GM23338 (cell line): Measurements from ENCODE around the gene IL11.

Experiments used
- CREB1 ChIP-seq: fragments of 250-450 bp; sonication (Bioruptor Pico); IDR thresholded peaks from 2 replicates; pipeline ENCODE4 v1.5.0; 2020; ENCODE audit warnings: low read depth, mild to moderate bottlenecking, moderate library complexity
- CTCF ChIP-seq, 2 experiments: fragments of 200-600 bp in 1 of 2; sonication (generic) in 1 of 2; conservative IDR thresholded peaks; 2 replicates each; pipeline versions ENCODE4 v1.5.1 to v1.6.1; 2016 to 2017; ENCODE audit warnings: antibody characterized with exemption in 2 of 2, low read depth in 2 of 2, mild to moderate bottlenecking in 2 of 2, moderate library complexity in 1 of 2
- EZH2 ChIP-seq: fragments of 200-600 bp; sonication (generic); IDR thresholded peaks from one replicate; pipeline ENCODE4 v1.8.0; 2017; ENCODE audit warnings: antibody characterized with exemption, mild to moderate bottlenecking, low read depth; ENCODE audit not compliant: unreplicated experiment
- EZH2phosphoT487 ChIP-seq: fragments of 200-600 bp; sonication (generic); IDR thresholded peaks from one replicate; pipeline ENCODE4 v1.8.1; 2018; ENCODE audit warnings: antibody characterized with exemption; ENCODE audit not compliant: unreplicated experiment
- NANOG ChIP-seq: IDR thresholded peaks from 2 replicates; pipeline ENCODE4 v1.6.1; 2016; ENCODE audit warnings: antibody characterized with exemption, borderline replicate concordance
- POLR2AphosphoS5 ChIP-seq: IDR thresholded peaks from 2 replicates; pipeline ENCODE4 v1.6.1; 2016; ENCODE audit warnings: antibody characterized with exemption, low read depth
- STAT1 ChIP-seq: IDR thresholded peaks from one replicate; pipeline ENCODE4 v1.6.1; 2016; ENCODE audit warnings: antibody characterized with exemption; ENCODE audit not compliant: unreplicated experiment
- ZNF331 ChIP-seq: fragments of 250-450 bp; sonication (Bioruptor Pico); IDR thresholded peaks from 2 replicates; pipeline ENCODE4 v1.5.0; 2020; ENCODE audit warnings: low read depth, mild to moderate bottlenecking, moderate library complexity
- TF ChIP-seq, protein P1 (sequence below): fragments of 250-450 bp; sonication (Bioruptor Pico); IDR thresholded peaks from 2 replicates; pipeline ENCODE4 v1.5.0; 2020; ENCODE audit warnings: mild to moderate bottlenecking, moderate library complexity
- TF ChIP-seq, protein P2 (sequence below): IDR thresholded peaks from one replicate; pipeline ENCODE4 v1.6.1; 2018; ENCODE audit warnings: antibody characterized with exemption; ENCODE audit not compliant: unreplicated experiment

DNA sequence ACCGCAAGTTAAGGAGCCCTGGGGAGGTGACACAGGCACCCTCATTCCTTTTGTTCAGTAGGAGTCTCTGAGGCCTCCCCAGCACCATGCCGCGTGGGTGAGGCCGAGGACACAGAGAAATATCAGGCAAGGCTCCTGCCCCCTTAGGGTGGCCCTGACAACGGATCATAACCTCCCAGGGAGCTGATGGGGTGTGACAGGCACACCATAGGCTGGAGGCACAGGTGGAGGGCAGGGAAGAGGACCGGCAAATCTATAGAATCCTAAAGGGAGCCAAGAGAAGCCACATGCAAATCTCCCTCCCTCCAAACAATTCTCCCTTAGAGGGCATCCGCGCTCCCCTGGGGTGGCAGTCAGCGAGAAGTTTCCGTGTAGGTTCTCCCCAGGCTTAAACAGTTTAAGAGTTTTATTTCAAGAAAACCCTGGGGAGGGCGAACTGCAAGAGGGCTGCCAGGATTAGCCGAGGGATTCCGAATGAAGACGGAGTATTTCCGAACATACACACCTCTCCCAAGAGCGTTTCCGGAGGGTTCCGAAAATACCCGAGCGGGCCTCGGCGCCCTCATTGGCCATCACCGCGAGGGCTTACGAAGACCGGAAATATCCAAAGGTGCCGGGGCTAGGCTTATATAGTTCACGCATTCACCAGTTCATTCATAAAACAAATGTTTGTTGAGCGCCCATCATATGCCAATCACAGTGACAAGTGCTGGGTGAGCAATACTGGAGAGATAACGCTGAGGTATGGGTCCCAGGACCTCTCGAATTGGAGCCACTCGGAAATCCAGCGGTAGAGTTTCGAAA lies 14.9 kb upstream of the IL11 start:
- TF ChIP-seq EZH2 (no peak), CTCF (conservative IDR thresholded peaks at IDR 0.05; ENCODE audit: low read depth in 2 of 2) (no peak), POLR2AphosphoS5 (no peak), ZNF331 (CRISPR knock-in tag) (no peak), NANOG (no peak), EZH2phosphoT487 (no peak), STAT1 (no peak), CREB1 (CRISPR knock-in tag) (no peak)
- TF ChIP-seq, protein P1, sequence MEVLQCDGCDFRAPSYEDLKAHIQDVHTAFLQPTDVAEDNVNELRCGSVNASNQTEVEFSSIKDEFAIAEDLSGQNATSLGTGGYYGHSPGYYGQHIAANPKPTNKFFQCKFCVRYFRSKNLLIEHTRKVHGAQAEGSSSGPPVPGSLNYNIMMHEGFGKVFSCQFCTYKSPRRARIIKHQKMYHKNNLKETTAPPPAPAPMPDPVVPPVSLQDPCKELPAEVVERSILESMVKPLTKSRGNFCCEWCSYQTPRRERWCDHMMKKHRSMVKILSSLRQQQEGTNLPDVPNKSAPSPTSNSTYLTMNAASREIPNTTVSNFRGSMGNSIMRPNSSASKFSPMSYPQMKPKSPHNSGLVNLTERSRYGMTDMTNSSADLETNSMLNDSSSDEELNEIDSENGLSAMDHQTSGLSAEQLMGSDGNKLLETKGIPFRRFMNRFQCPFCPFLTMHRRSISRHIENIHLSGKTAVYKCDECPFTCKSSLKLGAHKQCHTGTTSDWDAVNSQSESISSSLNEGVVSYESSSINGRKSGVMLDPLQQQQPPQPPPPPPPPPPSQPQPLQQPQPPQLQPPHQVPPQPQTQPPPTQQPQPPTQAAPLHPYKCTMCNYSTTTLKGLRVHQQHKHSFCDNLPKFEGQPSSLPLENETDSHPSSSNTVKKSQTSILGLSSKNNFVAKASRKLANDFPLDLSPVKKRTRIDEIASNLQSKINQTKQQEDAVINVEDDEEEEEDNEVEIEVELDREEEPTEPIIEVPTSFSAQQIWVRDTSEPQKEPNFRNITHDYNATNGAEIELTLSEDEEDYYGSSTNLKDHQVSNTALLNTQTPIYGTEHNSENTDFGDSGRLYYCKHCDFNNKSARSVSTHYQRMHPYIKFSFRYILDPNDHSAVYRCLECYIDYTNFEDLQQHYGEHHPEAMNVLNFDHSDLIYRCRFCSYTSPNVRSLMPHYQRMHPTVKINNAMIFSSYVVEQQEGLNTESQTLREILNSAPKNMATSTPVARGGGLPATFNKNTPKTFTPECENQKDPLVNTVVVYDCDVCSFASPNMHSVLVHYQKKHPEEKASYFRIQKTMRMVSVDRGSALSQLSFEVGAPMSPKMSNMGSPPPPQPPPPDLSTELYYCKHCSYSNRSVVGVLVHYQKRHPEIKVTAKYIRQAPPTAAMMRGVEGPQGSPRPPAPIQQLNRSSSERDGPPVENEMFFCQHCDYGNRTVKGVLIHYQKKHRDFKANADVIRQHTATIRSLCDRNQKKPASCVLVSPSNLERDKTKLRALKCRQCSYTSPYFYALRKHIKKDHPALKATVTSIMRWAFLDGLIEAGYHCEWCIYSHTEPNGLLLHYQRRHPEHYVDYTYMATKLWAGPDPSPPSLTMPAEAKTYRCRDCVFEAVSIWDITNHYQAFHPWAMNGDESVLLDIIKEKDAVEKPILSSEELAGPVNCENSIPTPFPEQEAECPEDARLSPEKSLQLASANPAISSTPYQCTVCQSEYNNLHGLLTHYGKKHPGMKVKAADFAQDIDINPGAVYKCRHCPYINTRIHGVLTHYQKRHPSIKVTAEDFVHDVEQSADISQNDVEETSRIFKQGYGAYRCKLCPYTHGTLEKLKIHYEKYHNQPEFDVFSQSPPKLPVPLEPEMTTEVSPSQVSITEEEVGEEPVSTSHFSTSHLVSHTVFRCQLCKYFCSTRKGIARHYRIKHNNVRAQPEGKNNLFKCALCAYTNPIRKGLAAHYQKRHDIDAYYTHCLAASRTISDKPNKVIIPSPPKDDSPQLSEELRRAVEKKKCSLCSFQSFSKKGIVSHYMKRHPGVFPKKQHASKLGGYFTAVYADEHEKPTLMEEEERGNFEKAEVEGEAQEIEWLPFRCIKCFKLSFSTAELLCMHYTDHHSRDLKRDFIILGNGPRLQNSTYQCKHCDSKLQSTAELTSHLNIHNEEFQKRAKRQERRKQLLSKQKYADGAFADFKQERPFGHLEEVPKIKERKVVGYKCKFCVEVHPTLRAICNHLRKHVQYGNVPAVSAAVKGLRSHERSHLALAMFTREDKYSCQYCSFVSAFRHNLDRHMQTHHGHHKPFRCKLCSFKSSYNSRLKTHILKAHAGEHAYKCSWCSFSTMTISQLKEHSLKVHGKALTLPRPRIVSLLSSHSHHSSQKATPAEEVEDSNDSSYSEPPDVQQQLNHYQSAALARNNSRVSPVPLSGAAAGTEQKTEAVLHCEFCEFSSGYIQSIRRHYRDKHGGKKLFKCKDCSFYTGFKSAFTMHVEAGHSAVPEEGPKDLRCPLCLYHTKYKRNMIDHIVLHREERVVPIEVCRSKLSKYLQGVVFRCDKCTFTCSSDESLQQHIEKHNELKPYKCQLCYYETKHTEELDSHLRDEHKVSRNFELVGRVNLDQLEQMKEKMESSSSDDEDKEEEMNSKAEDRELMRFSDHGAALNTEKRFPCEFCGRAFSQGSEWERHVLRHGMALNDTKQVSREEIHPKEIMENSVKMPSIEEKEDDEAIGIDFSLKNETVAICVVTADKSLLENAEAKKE (CRISPR knock-in tag), result no peak
- TF ChIP-seq, protein P2, sequence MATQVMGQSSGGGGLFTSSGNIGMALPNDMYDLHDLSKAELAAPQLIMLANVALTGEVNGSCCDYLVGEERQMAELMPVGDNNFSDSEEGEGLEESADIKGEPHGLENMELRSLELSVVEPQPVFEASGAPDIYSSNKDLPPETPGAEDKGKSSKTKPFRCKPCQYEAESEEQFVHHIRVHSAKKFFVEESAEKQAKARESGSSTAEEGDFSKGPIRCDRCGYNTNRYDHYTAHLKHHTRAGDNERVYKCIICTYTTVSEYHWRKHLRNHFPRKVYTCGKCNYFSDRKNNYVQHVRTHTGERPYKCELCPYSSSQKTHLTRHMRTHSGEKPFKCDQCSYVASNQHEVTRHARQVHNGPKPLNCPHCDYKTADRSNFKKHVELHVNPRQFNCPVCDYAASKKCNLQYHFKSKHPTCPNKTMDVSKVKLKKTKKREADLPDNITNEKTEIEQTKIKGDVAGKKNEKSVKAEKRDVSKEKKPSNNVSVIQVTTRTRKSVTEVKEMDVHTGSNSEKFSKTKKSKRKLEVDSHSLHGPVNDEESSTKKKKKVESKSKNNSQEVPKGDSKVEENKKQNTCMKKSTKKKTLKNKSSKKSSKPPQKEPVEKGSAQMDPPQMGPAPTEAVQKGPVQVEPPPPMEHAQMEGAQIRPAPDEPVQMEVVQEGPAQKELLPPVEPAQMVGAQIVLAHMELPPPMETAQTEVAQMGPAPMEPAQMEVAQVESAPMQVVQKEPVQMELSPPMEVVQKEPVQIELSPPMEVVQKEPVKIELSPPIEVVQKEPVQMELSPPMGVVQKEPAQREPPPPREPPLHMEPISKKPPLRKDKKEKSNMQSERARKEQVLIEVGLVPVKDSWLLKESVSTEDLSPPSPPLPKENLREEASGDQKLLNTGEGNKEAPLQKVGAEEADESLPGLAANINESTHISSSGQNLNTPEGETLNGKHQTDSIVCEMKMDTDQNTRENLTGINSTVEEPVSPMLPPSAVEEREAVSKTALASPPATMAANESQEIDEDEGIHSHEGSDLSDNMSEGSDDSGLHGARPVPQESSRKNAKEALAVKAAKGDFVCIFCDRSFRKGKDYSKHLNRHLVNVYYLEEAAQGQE, result no peak
